GM19468 (cell line): ENCODE results near the gene FAM184B.

Experiments used
- ATAC-seq: cut with Tn5 transposase; IDR thresholded peaks from one replicate; pipeline ENCODE4 v1.9.1; 2021; ENCODE audit warnings: mild to moderate bottlenecking, moderate library complexity, moderate number of reproducible peaks; ENCODE audit not compliant: unreplicated experiment; ENCODE audit errors: extremely low read depth

Gene FAM184B

GRCh38 chr4:17778431-17778830 lies 3.0 kb downstream of the FAM184B start:
- no peak for ATAC-seq

GRCh38 chr4:17773135-17773698 lies 8.2 kb downstream of the FAM184B start:
- ATAC-seq: no peak

DNA sequence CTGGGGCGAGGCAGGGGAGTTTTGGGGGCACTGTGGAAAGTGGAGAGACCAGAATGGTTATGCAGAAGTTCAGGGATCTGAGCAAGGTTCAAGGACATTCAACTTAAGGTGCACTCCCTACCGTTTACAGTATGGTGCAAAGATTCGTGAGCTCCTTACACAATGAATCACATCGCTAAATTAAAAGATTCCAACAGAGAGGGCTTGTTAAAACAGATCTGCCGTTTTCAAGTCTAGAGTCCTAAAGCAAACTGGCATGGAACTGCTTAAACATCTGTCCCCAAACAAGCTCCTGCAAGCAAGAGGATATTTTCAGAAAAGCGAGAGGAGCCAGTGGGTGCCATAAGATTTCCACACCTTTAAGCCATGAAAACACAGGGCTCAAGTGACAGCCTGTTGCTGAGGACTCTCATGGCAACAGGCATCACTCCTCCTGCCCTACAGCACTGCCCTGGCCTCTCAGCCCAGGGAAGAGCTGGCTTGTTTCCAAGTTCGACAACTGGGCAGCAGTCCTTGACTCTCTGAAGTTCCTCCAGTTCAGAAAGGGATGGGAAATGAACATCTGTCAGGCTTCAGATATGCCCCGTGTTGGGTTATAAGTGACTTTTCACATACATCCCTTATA lies 10.0 kb downstream of the FAM184B start:
- no peak for ATAC-seq

DNA sequence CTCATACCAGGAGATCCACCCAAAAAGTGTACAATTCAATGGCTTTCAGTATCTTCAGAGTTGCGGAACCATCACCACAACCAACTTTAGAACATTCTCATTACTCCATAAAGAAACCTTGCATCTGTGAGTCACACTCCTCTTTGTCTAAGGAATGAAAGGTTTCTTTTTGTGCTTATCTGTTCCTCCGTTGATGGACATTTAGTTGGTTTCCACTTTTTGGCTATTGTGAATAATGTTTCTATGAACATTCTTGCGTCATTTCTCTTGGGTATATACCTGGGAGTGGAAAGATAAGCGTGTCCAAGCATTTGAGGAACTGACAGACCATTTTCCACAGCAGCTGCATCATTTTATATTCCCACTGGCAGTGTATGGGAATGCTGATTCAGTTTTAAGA lies 10.6 kb downstream of the FAM184B start:
- ATAC-seq: no peak

DNA sequence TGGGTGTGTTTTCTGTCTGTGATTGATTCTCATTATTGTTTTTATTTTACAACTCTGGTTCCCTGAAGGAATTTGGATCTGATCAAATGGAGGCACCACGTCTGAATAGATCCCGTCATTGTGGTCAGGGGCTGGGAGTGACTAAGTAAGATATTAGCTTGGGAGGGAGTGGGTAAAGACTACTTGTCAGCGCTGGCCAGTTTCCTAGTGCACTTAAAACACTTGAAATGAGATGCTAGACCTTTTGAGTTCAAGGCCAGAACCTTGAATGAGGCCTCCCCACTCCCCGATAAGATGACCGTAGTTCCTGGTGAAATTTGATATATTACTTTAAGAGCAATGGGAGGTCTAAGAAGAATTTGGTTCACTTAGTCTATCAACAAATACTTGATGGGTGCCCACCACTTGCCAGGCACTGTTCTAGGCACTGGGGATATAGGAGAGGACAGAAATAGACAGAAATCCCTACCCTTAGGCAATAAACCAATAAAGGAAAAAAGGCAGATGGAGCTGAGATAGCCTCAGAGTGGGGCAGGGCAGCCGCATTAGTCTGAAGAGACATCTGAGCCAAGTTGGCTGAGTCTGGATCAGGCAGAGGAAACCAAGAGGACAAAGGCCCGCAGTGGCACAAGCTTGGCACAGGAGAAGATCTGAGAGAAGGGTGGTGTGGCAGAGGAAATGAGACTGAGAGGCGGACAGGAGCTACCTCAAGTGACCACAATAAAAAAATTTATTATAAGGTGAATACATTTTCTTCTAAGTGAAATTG lies 11.8 kb downstream of the FAM184B start:
- no peak for ATAC-seq

DNA sequence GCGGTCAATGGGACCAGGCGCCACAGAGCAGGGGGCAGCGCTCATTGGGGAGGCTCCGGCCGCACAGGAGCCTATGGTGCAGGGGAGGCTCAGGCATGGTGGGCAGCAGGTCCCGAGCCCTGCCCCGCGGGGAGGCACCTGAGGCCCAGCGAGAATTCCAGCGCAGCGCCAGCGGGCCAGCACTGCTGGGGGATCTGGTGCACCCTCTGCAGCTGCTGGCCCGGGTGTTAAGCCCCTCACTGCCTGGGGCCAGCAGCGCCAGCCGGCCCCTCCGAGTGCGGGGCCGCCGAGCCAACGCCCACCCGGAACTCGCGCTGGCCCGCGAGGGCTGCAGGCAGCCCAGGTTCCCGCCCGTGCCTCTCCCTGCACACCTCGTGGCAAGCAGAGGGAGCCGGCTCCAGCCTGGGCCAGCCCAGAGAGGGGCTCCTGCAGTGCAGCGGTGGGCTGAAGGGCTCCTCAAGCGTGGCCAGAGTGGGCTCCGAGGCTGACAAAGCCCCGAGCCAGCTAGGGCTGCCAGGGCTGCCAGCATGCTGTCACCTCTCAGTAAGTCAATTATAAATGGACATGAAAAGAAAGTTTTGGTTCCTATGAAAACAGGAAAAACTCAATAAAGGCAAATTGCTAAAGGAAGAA lies 14.5 kb downstream of the FAM184B start:
- ATAC-seq: no peak

- ATAC-seq: no peak
Observed at GRCh38 chr4:17765514-17766286, 15.7 kb downstream of the FAM184B start.

DNA sequence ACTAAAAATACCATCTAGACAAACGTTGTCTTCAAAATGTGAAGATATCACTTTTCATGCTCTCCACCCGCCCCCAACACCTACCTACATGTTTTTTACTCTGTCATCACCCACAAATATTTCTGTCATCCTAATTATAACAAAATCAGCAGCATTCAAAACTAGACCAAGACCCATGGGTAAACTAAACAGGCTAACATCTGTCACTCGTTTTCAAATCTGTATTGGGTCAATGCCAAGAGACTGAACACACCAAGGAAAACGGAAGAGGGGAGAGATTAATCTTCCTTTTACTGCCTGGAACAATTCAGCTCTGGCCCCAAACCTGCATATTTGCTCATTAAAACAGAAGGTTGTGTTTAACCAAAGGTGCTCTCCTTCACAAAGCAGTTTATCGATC lies 17.5 kb downstream of the FAM184B start:
- no peak for ATAC-seq

GRCh38 chr4:17763416-17763815 lies 18.0 kb downstream of the FAM184B start:
- no peak for ATAC-seq

GRCh38 chr4:17762726-17763125 lies 18.7 kb downstream of the FAM184B start:
- ATAC-seq: no peak

DNA sequence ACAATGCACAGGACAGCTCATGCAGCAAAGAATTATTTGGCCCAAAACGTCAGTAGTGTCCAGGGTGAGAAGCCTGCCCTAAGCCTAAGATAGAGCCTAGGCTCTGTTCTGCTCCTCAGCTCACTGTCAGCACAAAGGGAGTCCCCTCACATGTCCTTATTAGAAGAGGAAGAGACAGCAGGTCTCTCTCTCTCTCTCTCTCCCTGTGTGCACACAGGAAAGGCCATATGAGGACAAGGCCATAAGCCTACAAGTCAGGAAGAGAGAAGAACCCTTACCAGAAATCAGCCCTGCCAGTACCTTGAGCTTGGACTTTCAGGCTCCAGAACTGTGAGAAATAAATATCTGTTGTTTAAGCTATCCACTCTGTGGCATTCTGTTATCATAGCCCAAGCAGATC lies 20.4 kb downstream of the FAM184B start:
- no peak for ATAC-seq

GRCh38 chr4:17760626-17761025 lies 20.8 kb downstream of the FAM184B start:
- ATAC-seq: no peak

GRCh38 chr4:17758485-17758884 lies 22.9 kb downstream of the FAM184B start:
- ATAC-seq: no peak

- ATAC-seq: no peak
Observed at GRCh38 chr4:17757621-17758020, 23.8 kb downstream of the FAM184B start.

GRCh38 chr4:17753646-17754045 lies 27.8 kb downstream of the FAM184B start:
- no peak for ATAC-seq

GRCh38 chr4:17740702-17741101 lies 40.7 kb downstream of the FAM184B start:
- ATAC-seq: no peak

GRCh38 chr4:17736484-17736883 lies 44.9 kb downstream of the FAM184B start:
- no peak for ATAC-seq

GRCh38 chr4:17726911-17727310 lies 54.5 kb downstream of the FAM184B start:
- ATAC-seq: no peak

- no peak for ATAC-seq
Observed at GRCh38 chr4:17723648-17724047, 57.8 kb downstream of the FAM184B start.

- ATAC-seq: no peak
Observed at GRCh38 chr4:17722356-17722700, 59.1 kb downstream of the FAM184B start.
